GM18511 (cell line): ENCODE data around the gene FAM13C.

Experiments
- ATAC-seq: cut with Tn5 transposase; IDR thresholded peaks from one replicate; pipeline ENCODE4 v1.9.1; 2021; ENCODE audit warnings: mild to moderate bottlenecking, moderate library complexity; ENCODE audit not compliant: unreplicated experiment

Gene FAM13C

DNA sequence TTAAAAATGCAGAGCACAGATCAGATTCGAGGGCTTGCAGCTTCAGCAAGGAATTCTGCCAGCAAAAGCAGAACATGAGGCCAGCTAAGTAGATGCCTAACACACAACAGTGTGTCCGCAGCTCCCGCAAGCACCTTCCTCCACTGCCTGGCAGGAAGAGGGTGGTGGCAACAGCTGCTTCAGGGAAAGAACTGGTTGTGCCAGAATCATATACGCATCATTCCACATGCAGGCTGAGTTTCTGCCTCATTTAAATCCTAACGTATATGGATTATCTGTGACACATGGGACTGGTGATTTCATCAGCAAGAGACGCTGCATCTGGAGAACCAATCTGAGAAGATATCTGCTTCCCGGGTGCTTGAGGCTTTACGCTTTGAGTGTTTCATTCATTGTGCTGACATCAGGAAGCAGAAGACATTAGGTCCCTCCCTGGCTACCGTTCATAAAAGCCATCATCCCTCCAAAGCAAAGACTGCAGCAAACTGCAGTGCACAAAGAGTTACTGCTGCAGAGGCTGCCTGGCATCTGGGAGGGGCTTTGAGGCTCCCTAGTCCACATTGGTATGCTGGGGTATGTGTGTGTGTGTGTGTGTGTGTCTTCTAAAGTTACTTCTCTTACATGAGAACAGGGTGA, 78.8 kb downstream of the FAM13C start:
- ATAC-seq, result no peak

- no peak for ATAC-seq
Measured at GRCh38 chr10:59281861-59282260, 80.5 kb downstream of the FAM13C start.

DNA sequence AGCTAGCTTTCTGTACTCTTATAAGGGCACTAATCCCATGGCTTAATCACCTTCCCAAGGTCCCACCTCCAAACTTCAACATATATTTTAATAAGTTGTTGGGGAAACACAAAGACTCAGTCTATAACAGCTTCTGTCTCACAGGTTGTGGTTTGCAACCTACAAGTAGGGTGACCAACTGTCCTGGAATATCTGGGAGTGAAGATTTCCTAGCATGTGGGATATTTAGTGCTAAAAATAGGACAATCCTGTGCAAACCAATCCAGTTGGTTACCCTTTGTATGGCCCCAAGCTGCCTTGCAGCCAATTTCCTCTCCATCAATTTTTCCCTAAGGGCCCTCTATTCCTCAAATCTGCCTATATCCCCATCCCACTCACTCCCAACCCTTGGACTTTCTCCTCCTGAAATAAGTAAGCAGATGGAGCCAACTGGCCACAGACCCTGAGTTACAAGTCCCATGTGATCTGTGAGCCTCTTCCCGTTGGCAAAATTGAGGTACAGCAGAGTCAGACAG, 82.3 kb downstream of the FAM13C start:
- ATAC-seq, result no peak

- no peak for ATAC-seq
Measured at GRCh38 chr10:59279476-59279875, 82.9 kb downstream of the FAM13C start.

DNA sequence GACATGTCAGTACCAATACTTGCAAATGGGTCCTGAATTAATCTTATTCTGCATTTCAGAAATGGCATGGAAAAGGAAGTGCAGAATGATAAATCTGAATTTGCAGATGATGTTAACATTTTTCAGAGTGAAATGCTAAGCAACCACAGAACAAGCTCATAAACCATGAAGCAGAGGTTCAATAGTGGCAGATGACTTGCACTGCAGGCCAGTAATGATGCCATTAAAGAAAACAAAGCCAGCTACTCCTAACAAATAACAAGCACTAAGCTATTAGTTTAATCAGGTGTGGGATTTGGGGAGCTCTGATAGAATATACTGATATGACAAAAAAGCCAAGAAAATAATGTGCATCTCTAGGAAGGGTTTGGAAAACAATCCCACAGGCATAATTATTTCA, 85.4 kb downstream of the FAM13C start:
- ATAC-seq, result no peak

DNA sequence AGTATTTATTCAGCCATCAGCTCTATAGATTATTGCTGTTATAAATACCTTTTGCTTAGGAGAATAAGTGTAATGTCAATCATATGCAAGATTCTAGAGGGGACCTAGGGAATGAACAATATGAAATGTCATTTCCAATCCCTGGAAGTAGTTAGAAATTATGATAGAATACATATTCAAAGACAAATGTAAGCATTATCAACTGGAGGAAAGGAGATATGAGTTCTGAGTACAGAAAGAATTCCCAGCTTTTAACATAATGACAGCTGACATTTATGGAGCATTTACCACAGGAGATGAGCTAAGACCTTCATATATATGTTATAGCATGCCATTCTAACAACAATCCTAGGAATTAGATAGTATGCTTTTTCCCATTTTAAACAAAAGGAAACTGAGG, 86.2 kb downstream of the FAM13C start:
- no peak for ATAC-seq

- ATAC-seq, result no peak
Measured at GRCh38 chr10:59273445-59273844, 88.9 kb downstream of the FAM13C start.

DNA sequence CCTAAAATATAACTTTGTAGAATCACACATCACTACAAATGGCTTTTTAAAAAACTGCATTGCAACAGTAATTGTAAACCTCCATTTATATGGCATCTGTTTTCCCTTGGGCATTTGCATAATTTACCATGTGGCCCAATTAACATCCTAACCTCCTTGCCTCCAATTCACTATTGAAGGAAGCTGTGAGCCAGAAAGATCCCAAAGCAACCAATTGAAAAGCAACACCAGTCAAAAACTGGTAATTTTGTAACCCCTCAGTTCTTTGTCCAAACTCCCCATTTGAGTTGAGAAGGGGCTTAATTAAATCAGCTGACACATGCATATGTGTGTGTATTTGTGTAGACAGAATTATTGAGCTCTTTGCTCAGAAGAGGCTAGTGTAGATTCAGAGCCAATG, 90.3 kb downstream of the FAM13C start:
- no peak for ATAC-seq

DNA sequence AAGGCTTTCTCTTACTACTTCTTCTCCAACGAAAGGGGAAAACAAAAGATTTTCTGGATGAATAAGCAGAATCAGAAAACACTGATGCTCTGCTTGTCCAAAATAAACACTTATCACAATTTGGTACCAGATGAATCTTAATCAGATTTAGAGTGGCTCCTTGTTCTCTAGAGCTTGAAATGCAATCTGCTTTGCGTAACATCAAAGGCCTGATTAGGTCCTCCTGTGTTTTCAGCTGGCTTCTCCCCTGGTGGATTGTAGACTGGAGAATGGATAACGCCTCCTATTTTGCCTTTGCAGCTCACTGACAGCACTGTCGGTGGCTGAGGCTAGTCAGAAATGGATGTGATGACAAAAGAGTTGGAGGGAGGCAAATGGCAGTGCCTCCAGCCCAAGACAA, 91.2 kb downstream of the FAM13C start:
- no peak for ATAC-seq

GRCh38 chr10:59270492-59270891, 91.9 kb downstream of the FAM13C start:
- no peak for ATAC-seq

DNA sequence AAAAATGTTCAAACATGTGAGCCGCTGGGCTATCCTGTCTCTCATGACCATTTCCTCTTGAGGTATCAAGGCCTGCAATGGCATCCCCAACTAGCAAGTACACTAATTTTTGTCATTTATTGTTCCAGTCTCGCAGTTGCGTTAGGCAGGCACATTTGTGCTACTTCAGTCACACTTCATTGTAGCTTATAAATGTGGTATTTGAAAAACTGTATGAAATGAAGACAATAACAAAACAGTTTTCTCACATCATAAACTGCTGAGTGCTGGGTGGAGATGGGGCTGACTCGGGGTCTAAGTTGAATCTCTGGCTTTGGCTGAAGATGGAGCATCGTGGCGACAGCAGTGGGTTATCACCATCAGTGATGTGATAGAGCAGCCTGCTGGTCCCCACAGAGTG, 92.7 kb downstream of the FAM13C start:
- no peak for ATAC-seq

DNA sequence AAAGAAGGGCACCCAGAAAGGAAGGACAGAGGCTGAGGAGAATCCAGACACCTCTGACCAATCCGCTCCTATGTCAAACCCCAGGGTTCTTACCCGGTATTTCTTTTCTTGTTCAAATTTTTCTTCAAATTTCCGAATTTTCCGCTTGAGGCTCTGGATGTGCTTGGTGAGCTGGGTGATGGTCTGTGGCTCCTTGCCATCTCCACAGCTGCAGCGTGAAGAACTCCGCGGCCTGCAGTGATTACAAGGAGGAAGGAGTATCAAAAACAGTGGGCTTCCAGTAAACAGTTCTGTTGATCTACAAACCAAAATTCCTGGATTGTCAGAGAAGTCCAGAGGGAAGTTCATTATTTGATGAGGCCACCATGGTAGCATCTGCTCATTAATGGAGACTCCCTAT, 93.9 kb downstream of the FAM13C start:
- ATAC-seq, result no peak

- ATAC-seq, result no peak
Measured at GRCh38 chr10:59266321-59266720, 96.0 kb downstream of the FAM13C start.

GRCh38 chr10:59265141-59265540, 97.2 kb downstream of the FAM13C start:
- no peak for ATAC-seq

GRCh38 chr10:59258890-59259289, 103.5 kb downstream of the FAM13C start:
- ATAC-seq, result no peak

DNA sequence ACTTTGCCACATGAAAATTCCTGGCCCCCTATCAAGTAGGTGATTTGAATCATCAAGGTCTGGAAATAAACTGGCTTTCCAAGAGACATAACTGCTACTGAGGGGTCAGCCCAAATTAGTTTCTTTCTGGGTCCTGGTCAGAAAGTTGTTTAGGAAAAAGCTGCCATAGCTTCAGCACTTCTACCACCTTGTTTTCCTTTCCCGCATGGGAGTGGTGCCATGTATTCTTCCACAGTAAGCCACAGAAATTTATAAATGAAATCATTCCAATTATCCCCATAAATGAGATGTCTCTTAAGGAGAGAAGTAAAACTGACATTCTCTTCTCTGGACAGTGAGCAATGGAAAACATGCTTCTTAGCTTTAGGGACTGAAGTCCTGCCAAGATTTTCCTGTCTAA, 105.1 kb downstream of the FAM13C start:
- no peak for ATAC-seq

DNA sequence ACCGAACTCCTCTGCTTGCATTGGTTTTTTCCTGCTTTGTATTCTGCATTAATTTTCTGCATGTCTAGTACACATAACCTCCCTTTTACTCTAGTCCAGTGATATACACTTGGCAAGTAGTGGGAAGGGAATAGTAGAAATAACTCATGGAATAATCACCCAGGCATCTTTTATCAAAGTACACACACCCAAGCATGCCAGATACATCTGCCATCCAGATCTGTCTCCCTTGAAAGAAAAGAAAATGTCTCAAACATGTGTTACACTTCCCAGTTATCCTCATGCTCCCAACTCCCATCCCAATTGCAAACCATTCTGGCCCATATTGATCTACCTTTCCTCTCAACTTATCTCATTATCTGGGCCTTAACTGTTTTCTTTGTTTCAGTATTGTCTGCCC, 106.9 kb downstream of the FAM13C start:
- ATAC-seq, result no peak

GRCh38 chr10:59252491-59252890, 109.9 kb downstream of the FAM13C start:
- no peak for ATAC-seq

GRCh38 chr10:59245686-59246085, 116.7 kb downstream of the FAM13C start:
- no peak for ATAC-seq

DNA sequence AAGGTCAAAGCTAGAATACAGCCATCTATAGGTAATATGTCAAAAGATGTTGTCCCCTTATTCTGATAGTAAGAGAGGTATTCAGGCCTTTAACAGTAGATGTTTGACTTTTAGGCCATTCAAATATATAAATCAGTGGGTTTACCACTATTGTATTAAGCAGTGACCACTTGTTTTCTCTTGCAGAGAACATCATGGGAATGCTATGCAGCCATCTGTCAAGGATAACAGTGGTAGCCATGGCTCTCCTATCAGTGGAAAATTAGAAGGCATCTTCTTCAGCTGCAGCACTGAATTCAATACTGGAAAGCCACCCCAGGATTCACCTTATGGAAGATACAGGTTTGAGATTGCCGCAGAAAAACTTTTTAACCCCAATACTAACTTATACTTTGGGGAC, 117.5 kb downstream of the FAM13C start:
- no peak for ATAC-seq

DNA sequence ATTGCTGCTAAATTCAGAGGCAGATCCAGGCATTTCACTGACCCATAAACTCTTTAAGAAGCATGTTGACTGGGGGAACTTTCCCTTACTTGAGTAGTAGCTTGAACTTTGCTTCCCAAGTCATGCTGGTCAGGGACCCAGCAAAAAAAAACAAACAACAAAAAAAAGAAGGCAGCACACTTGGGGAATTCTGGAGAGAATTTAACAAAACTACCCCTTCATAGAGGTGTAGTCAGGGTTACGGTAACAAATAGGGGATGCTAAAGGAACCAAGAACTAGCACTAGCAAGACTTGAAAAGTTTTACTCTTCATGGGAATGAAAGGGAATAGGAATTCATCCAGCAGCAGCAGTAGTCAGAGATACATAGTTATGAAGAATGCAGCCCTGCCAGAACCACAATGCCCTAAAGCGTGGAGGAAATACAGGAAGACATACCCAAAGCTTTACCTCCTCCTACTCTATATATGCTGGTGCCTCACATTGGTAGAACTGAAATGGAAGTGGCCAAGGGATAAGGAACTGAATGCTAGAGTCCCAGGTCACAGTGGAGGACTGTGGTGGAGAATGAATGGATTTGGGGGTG, 118.6 kb downstream of the FAM13C start:
- ATAC-seq, result no peak

GRCh38 chr10:59242991-59243390, 119.4 kb downstream of the FAM13C start:
- no peak for ATAC-seq

DNA sequence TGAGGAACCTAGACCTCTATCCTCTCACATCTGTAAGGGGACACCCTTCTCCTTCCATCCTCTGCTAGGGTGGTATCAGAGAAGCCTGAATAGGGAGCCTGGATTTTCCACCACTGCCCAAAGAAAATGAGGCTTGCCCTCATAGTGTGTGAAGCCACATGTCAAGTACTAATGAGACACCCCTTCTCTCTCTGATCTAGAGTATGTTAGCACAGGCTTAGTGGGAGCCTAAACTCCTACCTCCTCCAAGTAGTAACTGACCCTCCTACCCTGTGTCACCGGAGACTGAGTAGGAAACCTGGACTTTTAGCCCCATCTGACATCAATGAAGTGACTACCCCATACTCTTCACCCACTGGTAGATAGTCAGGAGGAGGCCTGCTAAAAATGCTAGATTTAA, 120.3 kb downstream of the FAM13C start:
- ATAC-seq, result no peak
